H1 (cell line): Measurements from ENCODE around the gene PEX14. TPM values are rescaled to one million over a fixed set of nuclear protein-coding genes. Genes with fewer than 3 reads are reported as not detected.

Experiments used
- CTCF ChIA-PET: fragments of 300-600 bp; sonication (Branson Sonifier 250); formaldehyde crosslinking; loops from one replicate; lab custom pipeline; 2021; ENCODE audit not compliant: partially characterized antibody; lab: Charles Lee
- POLR2A ChIA-PET: fragments of 300-600 bp; sonication (Branson Sonifier 250); formaldehyde crosslinking; loops from one replicate; lab custom pipeline; 2021; ENCODE audit warnings: inconsistent platforms; ENCODE audit not compliant: partially characterized antibody; lab: Charles Lee
- DNase-seq, 2 experiments: peaks; one replicate each; pipeline versions ENCODE4 v3.0.0 to v3.0.0-alpha.2; 2010 to 2022; ENCODE audit warnings: low spot score in 2 of 2, low read depth in 1 of 2, mixed read lengths in 1 of 2
- FAIRE-seq: peaks from 2 replicates; lab custom pipeline; 2011; peaks lifted over from hg19 to GRCh38; lab: Jason Lieb, UNC
- H2AFZ ChIP-seq: 2 replicates; pipeline ENCODE4 v1.8.1; 2012; ENCODE audit warnings: low read length, inconsistent platforms
- H2AK5ac ChIP-seq: 2 replicates; pipeline ENCODE4 v1.6.1; 2013; ENCODE audit warnings: low read depth, low read length
- H2BK120ac ChIP-seq: replicated peaks from 2 replicates; pipeline ENCODE3; 2013; ENCODE audit warnings: low read depth, low read length, inconsistent platforms
- H2BK12ac ChIP-seq: 2 replicates; pipeline ENCODE4 v1.6.1; 2013; ENCODE audit warnings: low read depth, low read length
- H2BK15ac ChIP-seq: 2 replicates; pipeline ENCODE4 v1.6.1; 2013; ENCODE audit warnings: low read length
- H2BK20ac ChIP-seq: 2 replicates; pipeline ENCODE4 v1.6.1; 2013; ENCODE audit warnings: low read length
- H2BK5ac ChIP-seq: 2 replicates; pipeline ENCODE4 v1.6.1; 2013; ENCODE audit warnings: low read depth, low read length
- H3K14ac ChIP-seq: 2 replicates; pipeline ENCODE4 v1.6.1; 2013; ENCODE audit warnings: inconsistent platforms; ENCODE audit not compliant: insufficient read length
- H3K18ac ChIP-seq: 2 replicates; pipeline ENCODE4 v1.6.1; 2013; ENCODE audit warnings: low read length; ENCODE audit errors: extremely low read depth
- H3K23ac ChIP-seq: 2 replicates; pipeline ENCODE4 v1.6.1; 2013; ENCODE audit warnings: inconsistent platforms; ENCODE audit not compliant: insufficient read length
- H3K23me2 ChIP-seq: 2 replicates; pipeline ENCODE4 v1.6.1; 2013; ENCODE audit warnings: low read depth, low read length
- H3K27ac ChIP-seq: 2 replicates; pipeline ENCODE4 v1.6.1; 2011; ENCODE audit warnings: low read depth, low read length, inconsistent platforms
- H3K27me3 ChIP-seq, 4 experiments: replicated peaks in 1 of 4; 1 replicate in 1 of 4; 2 replicates in 3 of 4; pipeline versions ENCODE4 v1.6.1 to v1.8.1; 2011 to 2013; ENCODE audit warnings: low read length in 3 of 4, mild to moderate bottlenecking in 3 of 4, inconsistent platforms in 2 of 4, mixed read lengths in 2 of 4, moderate library complexity in 1 of 4; ENCODE audit not compliant: control insufficient read depth in 3 of 4, insufficient read depth in 3 of 4; ENCODE audit errors: extremely low read depth in 1 of 4
- H3K36me3 ChIP-seq, 4 experiments: 2 replicates each; pipeline versions ENCODE4 v1.6.1 to v1.8.1; 2011 to 2013; ENCODE audit warnings: mild to moderate bottlenecking in 4 of 4, low read length in 3 of 4, moderate library complexity in 2 of 4, control low read depth in 1 of 4, inconsistent platforms in 1 of 4; ENCODE audit not compliant: insufficient read depth in 4 of 4, control insufficient read depth in 2 of 4
- H3K4ac ChIP-seq: replicated peaks from 2 replicates; pipeline ENCODE3; 2013; ENCODE audit warnings: low read length, low read depth, mixed read lengths, inconsistent platforms; ENCODE audit not compliant: insufficient read length
- H3K4me1 ChIP-seq, 4 experiments: replicated peaks in 1 of 4; 1 replicate in 1 of 4; 2 replicates in 3 of 4; pipeline versions ENCODE4 v1.6.1 to v1.8.1; 2011 to 2013; ENCODE audit warnings: low read length in 3 of 4, inconsistent platforms in 2 of 4, mixed read lengths in 1 of 4; ENCODE audit not compliant: insufficient read depth in 4 of 4, control insufficient read depth in 3 of 4
- H3K4me2 ChIP-seq, 2 experiments: 2 replicates each; pipeline versions ENCODE4 v1.6.1 to v1.8.1; 2011 to 2013; ENCODE audit warnings: low read depth in 2 of 2, low read length in 2 of 2, control low read depth in 1 of 2, inconsistent platforms in 1 of 2, mild to moderate bottlenecking in 1 of 2; ENCODE audit not compliant: insufficient read depth in 1 of 2
- H3K4me3 ChIP-seq, 4 experiments: fragments of 200-600, 300-600 bp in 1 of 4; sonication (generic), shearing (Covaris generic), sonication (Bioruptor Twin) in 1 of 4; 2 replicates each; pipeline versions ENCODE4 v1.5.1 to v1.8.1; 2011 to 2016; ENCODE audit warnings: low read length in 4 of 4, low read depth in 3 of 4, control low read depth in 2 of 4, inconsistent platforms in 2 of 4, mild to moderate bottlenecking in 2 of 4, mixed read lengths in 1 of 4, moderate library complexity in 1 of 4; ENCODE audit not compliant: insufficient read depth in 2 of 4; ENCODE audit errors: extremely low read depth in 1 of 4
- H3K56ac ChIP-seq: replicated peaks from 2 replicates; pipeline ENCODE3; 2013; ENCODE audit warnings: low read depth, mild to moderate bottlenecking, mixed read lengths, low read length, inconsistent platforms; ENCODE audit not compliant: insufficient read length
- H3K79me1 ChIP-seq: 2 replicates; pipeline ENCODE4 v1.6.1; 2013; ENCODE audit warnings: low read depth, low read length, control low read depth
- H3K79me2 ChIP-seq, 2 experiments: 2 replicates each; pipeline versions ENCODE4 v1.6.1 to v1.8.1; 2012 to 2013; ENCODE audit warnings: low read length in 2 of 2, mild to moderate bottlenecking in 2 of 2, inconsistent platforms in 1 of 2; ENCODE audit not compliant: insufficient read depth in 2 of 2, control insufficient read depth in 1 of 2
- H3K9ac ChIP-seq, 4 experiments: replicated peaks in 1 of 4; 1 replicate in 1 of 4; 2 replicates in 3 of 4; pipeline versions ENCODE4 v1.6.1 to v1.8.1; 2011 to 2013; ENCODE audit warnings: low read depth in 3 of 4, low read length in 3 of 4, control low read depth in 2 of 4, mild to moderate bottlenecking in 2 of 4, moderate library complexity in 2 of 4, inconsistent platforms in 1 of 4; ENCODE audit errors: extremely low read depth in 1 of 4
- H3K9me3 ChIP-seq, 2 experiments: 2 replicates each; pipeline versions ENCODE4 v1.6.1 to v1.8.1; 2012 to 2013; ENCODE audit warnings: mild to moderate bottlenecking in 2 of 2, moderate library complexity in 2 of 2, control low read depth in 1 of 2, inconsistent platforms in 1 of 2, low read depth in 1 of 2, low read length in 1 of 2, mixed read lengths in 1 of 2; ENCODE audit not compliant: insufficient read depth in 2 of 2
- H4K20me1 ChIP-seq, 2 experiments: replicated peaks in 1 of 2; 2 replicates each; pipeline versions ENCODE3 to v1.8.1; 2011 to 2013; ENCODE audit warnings: inconsistent platforms in 2 of 2, low read length in 2 of 2, mild to moderate bottlenecking in 1 of 2; ENCODE audit not compliant: insufficient read depth in 2 of 2, control insufficient read depth in 1 of 2
- H4K5ac ChIP-seq: 2 replicates; pipeline ENCODE4 v1.6.1; 2013; ENCODE audit warnings: low read length, low read depth, mixed read lengths, inconsistent platforms; ENCODE audit not compliant: insufficient read length
- H4K8ac ChIP-seq: 2 replicates; pipeline ENCODE4 v1.8.0; 2013; ENCODE audit warnings: mild to moderate bottlenecking, moderate library complexity, low read length, inconsistent platforms; ENCODE audit not compliant: insufficient read depth; ENCODE audit errors: extremely low read depth
- H4K91ac ChIP-seq: replicated peaks from 2 replicates; pipeline ENCODE3; 2013; ENCODE audit warnings: low read length, mixed read lengths, inconsistent platforms; ENCODE audit not compliant: insufficient read length
- ASH2L ChIP-seq: fragments of 200-600, 300-600 bp; sonication (generic); IDR thresholded peaks from one replicate; pipeline ENCODE4 v1.7.1; 2017; ENCODE audit warnings: low read length
- CREB1 ChIP-seq: IDR thresholded peaks from 2 replicates; pipeline ENCODE4 v1.6.1; 2012; ENCODE audit warnings: inconsistent platforms
- GTF2F1 ChIP-seq: IDR thresholded peaks from 2 replicates; pipeline ENCODE4 v1.6.1; 2012; ENCODE audit warnings: low read depth, low read length, improper control_type of control experiment, borderline replicate concordance
- WGBS, 2 experiments: shearing (Covaris generic) in 1 of 2; methylation state at CpG; one replicate each; pipeline versions ENCODE4 v1.1.6 to v1.1.7; 2013 to 2015; ENCODE audit warnings: low lambda C conversion rate in 2 of 2, mixed read lengths in 2 of 2, inconsistent platforms in 1 of 2, low coverage in 1 of 2, missing lambda C conversion rate in 1 of 2; ENCODE audit not compliant: insufficient replicate concordance in 2 of 2, insufficient coverage in 1 of 2, insufficient read length in 1 of 2; ENCODE audit errors: extremely low coverage in 1 of 2, missing lambda C conversion rate in 1 of 2; 5-methylcytosine and 5-hydroxymethylcytosine counted together
- polyA plus RNA-seq, 7 experiments: library from polyadenylated mRNA; depleted of rRNA in 3 of 7; stranded (reverse) in 5 of 7; unstranded in 2 of 7; fragments of >200 nt in 5 of 7; fragments of 200-250 nt in 2 of 7; gene quantifications; 1 replicate in 5 of 7; 2 replicates in 1 of 7; 4 replicates in 1 of 7; pipeline versions ENCODE4 v1.2.1 to v1.2.3, GENCODE V29; 2011 to 2013; ENCODE audit warnings: missing spikeins in 2 of 7, mixed read lengths in 2 of 7
- total RNA-seq: library from RNA; stranded (reverse); fragmentation: NEBNext Ultra II Directional; extraction: Animal tissue kit (Norgen Biotek cat#: 25700); gene quantifications from 2 replicates; pipeline ENCODE4 v1.2.1, GENCODE V29; 2021

PEX14 gene
- total and polyA plus RNA-seq, 2 of the 8 experiments (the other 6 are each of a cell fraction or from before 2014, with no cell fraction given): 13.0 to 19.8 TPM

DNA sequence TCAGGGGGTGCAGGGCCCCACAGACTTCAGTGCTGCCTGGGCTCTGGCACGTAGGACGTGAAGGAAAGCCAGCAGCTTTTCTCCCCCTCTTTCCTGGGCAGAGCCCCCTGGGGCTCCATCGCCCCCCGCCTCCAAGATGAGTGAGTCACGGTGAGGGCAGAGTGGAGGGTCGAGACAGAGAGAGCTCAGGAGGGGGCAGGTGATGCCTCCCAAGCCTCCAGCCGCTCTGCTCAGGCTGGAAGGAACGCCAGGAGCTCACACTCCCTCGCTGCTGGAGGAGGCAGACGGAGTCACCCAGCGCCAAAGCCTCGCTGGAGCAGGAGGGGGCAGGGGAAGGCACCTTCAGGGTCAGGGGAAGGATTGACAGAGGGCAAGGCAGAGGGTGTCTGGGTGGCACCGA, 202.2 kb downstream of the PEX14 start:
- CTCF ChIA-PET: interaction anchor here (0.9 to 3.3 kb wide), 11 partner anchors 11 to 265 kb away, joined by 3 to 10 read pairs (median 3); no protein-coding TSS in a partner anchor
- Histone ChIP-seq H3K9ac (no peak overlapping the region), H2BK20ac (peak overlapping the region; percentile 93), H2BK12ac (peak overlapping the region; percentile 96; the same call in 1 of the 2 replicates), H3K4me1 (peaks cover 0 to 42% (median 28%) of the 10 kb centered on the region in 4 experiments; a peak in 6 of 7 replicates), H2BK5ac (peak overlapping the region; percentile 86; the same call in 1 of the 2 replicates), H3K18ac (peak overlapping the region; percentile 87; the same call in 1 of the 2 replicates), H3K36me3 (0 out of 8 replicates have a peak, but pooled peaks cover 0 to 2% (median 0%) of the 10 kb centered on the region in 4 experiments), H3K4me2 (peak overlapping the region in 1 of 2 experiments; percentile 34; a peak in 2 of 4 replicates), H3K23me2 (no peaks in the 10 kb centered on the region), H3K14ac (no peak overlapping the region), H2AFZ (no peak overlapping the region), H2BK15ac (peak overlapping the region; percentile 24), H3K27ac (no peak overlapping the region), H2AK5ac (peak overlapping the region; percentile 93), H3K79me2 (no peaks in the 10 kb centered on the region), H3K27me3 (no peaks in the 10 kb centered on the region), H3K79me1 (no peaks in the 10 kb centered on the region), H3K56ac (no peak overlapping the region), H3K4me3 (no peak overlapping the region), H3K23ac (no peak overlapping the region), H4K91ac (peak overlapping the region; percentile 63), H3K9me3 (no peaks in the 10 kb centered on the region), H3K4ac (no peak overlapping the region), H2BK120ac (no peak overlapping the region), H4K8ac (no peak overlapping the region), H4K20me1 (peaks cover 0 to 2% of the 10 kb centered on the region in 2 experiments), H4K5ac (no peak overlapping the region)
- POLR2A ChIA-PET: interaction anchor here (0.7 to 1.5 kb wide), 4 partner anchors 9 to 189 kb away, joined by 3 to 6 read pairs (median 3); no protein-coding TSS in a partner anchor
- TF ChIP-seq ASH2L (no peak), GTF2F1 (no peak), CREB1 (no peak)
- FAIRE-seq: no peak
- WGBS, 2 experiments: 68% methylated on average over 11 of the region's 13 CpGs; no CpG with 5 or more reads in 1 of the 2 experiments
- no peak for DNase-seq
